GM18907 (cell line): ENCODE measurements around the gene MCM9.

Source experiments
- ATAC-seq: cut with Tn5 transposase; IDR thresholded peaks from one replicate; pipeline ENCODE4 v1.9.1; 2021; ENCODE audit warnings: mild to moderate bottlenecking, moderate library complexity; ENCODE audit not compliant: unreplicated experiment

The MCM9 gene

DNA sequence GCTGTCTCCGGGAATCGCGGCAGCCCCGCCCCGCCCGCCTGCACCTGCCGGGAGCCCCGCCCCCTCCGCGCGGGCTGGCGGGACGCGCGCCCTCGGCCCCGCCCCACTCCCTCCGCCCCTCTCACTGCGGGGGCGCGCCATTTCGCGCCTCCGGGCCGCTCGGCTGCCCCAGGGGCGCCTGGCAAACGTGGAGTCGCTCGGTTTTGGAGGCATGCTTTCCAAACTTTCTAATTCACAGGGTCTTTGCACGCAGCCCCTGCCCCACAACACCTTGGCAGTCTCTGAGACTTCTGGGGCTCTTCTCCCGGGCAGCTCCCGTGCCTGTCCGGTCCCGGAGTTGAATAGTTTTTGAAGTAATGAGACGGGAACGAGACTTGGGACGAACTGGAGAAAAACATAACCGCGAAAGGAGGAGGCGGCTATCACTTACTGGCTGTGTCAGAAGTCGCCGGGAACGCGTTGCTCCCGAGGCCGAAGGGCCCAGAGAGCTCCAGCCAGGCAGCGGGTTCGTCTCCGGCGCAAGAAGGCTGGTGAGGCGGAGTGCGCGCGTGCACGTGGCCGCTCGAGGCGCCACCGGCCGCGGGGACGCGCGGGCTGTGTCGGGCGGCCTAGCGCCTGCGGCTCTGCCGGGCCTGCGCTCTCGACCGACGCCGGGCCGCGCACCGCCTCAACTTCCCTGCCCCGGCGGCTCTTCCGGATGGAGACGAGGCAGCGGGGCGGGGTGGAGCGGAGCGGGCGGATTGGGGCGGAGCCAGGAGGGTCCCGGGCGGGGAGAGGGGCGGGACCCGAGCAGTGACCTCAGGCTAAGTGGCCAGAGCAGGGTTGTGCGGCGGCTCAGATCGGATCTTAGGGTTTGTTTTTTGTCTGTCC, at the start of gene MCM9:
TSS of gene MCM9 (minus strand) at position 699 of the 870 bp plus-strand sequence. CDS start 3,436 bp downstream, outside the sequence.
- ATAC-seq: peak; percentile 96

DNA sequence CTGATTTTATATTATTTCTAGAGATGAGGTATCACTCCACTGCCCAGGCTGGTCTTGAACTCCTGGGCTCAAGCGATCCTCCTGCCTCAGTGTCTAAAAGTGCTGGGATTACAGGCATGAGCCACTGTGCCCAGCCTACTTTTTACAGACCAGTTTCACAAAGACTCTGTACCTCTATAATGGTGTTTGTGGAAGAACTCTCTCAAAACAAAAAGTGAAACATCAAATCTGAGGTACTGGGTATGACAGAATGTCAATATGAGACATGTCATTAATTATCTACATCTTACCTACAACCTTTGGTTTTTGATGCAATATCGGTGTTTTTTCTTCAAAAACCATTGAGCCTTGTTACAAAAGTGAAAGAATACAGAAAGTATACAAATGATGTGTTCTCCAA, 49.4 kb upstream of the MCM9 start:
- ATAC-seq: peak; percentile 63

DNA sequence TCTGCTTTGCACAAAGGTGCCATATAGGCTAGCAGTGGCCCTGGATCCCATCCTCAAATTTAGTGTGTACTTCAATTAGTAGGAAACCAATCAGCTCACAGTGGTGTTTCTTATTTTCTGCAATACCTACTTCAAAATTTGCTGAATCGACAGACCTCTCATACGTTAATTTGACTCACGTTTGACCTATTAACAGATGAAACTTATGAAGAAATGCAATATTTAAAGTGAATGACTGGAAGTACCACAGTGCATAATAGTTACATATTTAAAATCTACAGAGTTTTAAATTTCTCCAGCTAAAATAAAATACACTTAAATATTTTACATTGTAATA, 47.6 kb upstream of the MCM9 start:
- ATAC-seq: no peak

DNA sequence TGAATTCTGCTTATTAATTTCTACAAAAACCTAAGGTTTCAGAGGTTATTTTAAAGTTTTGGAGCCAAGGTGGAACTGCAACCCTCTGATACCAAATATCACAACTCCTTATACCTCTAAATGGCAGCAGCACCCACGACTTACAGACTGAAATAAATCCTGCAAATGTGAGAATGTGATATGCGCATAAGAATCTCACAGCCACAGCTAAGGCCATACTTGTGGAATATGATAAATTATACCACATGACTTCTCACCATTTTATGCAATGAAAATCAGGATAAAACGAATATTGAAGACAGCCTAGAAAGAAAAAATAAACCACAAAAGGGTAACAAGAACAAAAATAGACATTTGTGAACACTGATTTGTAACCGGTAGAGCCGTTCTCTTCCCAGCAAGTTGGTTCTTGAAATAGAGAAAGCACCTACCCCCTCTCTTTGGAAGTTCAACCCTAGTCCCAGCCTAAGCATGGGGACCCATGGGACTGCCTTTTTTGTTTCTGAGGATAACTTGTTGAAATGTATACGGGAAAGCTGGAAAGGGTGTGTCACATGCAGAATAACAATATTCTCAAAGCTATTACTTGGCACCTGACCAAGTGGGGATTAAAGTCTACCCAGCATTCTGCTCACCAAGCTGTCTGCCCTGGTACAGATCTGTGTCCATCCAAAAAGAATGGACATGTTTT, 47.1 kb upstream of the MCM9 start:
- ATAC-seq: no peak

DNA sequence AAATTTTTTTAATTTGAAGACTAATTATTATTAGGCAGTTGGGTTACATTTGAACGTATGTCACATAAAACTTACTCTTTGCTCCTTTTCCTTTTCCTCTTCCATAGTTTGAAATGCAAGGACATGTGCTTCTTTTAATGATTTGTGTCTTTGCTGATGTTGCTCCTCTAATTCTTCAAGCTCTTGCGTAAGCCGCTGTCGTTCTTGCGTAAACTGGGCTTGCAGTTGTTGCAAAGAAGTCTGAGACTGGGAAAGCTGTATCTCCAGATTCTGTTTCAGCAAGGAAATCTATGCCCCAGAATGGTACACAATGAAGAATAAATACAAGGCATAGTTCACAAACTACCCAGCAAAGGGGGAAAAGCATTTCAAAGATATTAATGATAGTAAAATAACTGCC, 45.1 kb upstream of the MCM9 start:
- ATAC-seq: no peak

DNA sequence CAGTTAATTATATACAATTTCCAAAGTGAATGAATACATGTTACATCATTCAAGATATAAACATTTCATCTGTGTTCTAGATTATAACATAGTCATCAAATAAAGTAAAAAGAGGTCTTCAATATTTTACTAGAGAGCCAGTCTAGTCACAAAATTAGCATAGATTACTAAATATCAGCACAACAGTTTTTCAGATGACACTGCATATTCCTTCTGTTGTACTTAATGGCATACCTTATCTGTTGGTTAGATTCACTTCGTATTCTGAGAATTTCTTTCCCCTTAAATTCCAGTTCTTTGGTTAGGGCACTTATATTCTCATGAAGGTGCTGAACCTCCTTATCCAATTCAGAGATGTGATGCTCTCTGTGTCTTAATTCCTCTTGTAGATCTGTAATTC, 39.8 kb upstream of the MCM9 start:
- no peak for ATAC-seq

DNA sequence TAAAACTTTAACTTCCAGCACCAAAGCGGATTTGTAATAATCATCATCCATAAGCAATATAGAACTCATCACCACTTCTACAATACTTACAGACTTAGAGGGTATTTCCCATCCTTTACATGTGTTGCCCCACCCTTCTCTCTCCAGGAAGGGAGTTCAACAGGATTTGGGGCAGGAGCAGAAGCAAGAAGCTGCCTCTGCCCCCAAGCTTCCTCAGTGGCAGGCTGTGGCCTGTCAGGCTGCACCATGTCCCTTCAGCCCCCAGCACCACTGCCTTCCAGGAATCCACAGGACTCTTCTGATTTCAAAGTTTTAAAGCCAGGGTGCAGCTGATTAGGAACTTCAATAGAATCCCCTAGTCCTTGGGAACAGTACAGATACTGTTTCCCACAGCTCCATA, 36.7 kb upstream of the MCM9 start:
- ATAC-seq: no peak

DNA sequence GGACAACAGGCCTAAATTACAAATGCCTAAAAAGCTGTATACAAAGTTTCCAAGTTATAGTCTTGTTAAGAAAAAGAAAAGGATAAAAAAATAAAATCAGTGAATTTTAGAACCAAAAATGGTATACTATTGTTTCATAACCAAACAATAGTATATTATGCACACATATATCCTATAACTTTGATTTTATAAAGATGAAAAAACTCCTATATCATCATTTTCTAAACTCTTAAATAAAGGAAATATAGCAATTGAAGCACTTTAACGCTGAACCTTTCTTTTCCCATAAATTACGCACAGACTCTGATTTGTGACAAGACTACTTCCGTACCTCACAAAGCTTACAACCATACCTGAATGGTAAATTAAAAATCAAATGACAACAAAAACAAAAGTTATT, 35.9 kb upstream of the MCM9 start:
- ATAC-seq: no peak

DNA sequence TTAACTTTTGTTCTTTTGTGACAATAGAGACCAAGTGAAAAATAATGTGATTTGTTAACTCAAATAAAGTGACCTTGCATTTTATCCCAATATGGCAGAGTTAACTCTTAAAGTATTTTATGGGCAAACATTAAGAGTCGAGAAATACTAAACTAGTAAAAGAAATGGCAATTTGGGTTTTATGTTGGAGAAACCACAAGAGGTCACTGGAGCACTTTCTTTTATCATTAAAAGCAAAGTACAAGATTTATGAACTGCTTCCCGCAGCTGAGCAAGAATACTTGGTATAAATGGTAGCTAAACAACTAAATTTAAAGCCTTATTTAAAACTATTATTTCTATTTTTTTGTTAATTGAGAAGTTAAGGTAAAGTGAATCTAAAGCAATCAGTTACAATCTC, 33.5 kb upstream of the MCM9 start:
- no peak for ATAC-seq

DNA sequence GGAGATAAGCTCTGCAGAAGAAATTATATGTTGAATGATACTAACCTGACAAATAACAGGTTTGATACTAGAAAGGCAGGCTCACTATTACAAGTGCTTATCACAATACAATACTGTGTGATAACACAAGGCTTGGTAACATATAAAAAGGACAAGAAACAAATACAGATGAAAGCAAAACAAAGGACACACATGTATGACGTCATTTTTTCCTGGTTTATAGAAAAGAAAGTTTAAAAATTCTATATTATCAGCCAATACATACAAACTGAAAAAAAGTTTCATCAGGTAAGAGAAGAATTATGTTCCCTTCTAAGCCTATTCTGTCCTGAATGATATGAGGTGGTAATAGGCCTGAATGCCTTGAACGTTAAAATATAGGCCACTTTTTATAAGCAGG, 32.3 kb upstream of the MCM9 start:
- ATAC-seq: no peak

DNA sequence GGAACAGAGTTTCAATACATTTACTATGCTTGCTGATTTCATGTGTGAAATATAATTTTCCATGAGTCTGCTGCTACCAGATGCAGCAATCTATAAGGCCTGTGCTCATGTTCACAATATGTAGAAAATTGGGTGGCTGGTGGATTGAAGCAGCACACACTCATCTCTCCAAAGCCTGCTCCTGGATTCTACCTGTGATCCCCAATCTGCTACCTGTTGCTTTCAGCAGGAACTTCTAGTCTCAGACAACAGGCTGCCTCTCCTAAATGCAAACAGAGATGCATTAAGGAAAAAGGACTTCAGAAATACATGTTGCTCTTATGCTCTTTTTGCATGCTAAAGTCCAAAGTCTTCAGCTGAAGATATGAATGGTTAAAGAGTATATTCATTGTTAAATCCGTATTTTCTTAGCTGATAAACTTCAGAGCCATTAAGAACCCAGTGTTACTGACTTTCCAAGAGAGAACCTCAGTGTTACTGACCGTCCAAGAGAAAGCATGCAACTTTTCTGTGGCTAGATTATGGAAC, 30.9 kb upstream of the MCM9 start:
- no peak for ATAC-seq

DNA sequence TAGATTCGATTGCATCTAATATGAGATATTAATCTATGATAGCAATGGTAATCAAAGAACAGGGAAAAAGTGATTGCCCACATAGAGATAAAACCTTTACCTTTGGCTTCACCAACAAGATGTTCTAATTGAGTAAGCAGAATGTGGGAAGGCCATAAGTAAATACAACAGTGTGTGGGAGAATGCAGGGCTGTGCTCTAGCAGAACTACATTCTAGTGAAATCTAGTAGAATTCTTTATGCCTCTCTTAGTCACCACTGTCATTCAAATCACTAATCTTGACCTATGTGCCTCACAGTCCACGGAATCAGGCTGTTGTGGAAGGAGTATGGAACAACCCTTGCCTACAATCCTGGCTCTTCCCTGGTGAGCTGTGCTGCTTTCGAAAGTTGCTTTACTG, 30.4 kb upstream of the MCM9 start:
- ATAC-seq: no peak

DNA sequence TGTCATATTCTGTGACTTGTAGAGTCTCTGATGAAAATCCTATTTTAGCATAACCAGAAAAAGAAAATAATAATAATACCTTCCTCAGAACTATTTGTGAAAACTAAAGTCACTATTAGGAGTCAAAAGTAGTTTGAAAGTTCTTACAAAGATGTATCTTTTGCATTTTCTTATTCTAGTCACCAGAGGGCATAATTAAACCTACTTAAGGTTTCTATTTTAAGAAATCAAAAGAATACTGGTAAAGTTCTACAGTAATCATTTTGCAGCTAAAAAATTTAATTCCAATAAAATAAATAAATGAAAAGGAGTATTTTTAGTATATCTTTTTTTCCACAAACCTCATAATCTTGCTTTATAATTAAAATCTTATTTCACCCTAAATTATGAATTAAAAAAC, 28.0 kb upstream of the MCM9 start:
- ATAC-seq: no peak

DNA sequence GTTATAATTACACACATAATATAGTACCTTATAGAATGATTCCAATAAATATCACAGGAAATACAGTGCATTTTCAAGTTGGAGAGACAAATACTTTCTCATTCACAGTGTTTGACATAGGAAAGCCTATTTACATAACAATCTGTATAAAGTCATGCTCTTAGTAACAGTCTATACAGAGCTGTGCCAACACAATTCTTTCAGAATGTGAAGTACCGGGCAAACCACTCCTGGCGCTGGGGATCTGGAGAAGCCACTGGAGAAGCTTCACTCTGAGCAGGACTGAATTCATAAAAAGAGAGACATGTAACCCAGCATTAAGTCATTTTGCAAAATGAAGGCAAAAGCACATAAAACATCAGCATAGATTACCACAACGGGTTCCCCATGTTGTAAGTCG, 24.9 kb upstream of the MCM9 start:
- no peak for ATAC-seq

DNA sequence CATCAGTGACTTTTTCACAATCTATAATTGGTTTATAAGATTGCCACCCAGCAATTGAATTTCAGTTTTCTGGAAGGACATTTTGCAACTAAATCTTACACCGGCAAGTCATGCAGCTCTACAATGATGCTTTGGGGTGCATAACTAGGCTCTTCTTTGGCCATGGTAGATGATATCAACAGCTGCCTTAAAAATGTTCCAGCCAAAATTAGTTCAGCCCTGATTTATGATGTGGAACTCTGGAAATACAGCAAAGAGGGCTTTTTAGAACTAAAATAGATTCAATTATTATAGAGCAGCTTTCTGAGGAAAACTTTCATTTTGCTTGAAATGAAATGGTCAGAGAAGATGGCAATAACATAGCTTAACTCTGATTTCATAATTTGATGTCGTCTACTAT, 18.4 kb upstream of the MCM9 start:
- ATAC-seq: no peak

DNA sequence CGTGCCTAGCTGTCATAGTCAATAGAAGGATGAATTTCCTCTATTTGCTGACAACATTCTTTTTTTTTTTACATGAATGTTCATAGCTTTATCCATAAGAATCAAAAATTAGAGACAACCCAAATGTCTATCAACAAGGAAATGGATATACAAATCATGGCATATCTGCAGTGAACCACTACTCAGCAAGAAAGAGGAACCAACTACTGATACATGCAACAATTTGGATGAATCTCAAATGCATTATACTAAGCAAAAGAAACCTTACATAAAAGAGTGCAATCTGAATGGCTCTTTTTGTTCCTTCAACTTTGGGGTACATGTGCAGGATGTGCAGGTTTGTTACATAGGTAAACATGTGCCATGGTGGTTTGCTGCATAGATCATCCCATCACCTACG, 17.7 kb upstream of the MCM9 start:
- no peak for ATAC-seq

DNA sequence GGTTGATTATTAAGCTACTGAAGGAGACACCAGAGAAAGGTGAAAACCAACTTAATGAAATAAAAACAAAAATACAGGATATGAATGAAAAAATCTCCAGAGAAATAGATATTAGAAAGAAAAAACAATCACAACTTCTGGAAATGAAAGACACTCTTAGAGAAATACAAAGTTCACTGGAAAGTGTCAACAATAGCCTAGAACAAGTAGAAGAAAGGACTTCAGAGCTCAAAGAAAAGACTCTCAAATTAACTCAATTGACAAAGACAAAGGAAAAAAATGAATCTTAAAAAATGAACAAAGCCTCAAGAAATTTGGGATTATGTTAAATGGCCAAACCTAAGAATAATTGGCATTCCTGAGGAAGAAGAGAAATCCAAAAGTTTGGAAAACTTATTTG, 10.3 kb upstream of the MCM9 start:
- ATAC-seq: no peak

DNA sequence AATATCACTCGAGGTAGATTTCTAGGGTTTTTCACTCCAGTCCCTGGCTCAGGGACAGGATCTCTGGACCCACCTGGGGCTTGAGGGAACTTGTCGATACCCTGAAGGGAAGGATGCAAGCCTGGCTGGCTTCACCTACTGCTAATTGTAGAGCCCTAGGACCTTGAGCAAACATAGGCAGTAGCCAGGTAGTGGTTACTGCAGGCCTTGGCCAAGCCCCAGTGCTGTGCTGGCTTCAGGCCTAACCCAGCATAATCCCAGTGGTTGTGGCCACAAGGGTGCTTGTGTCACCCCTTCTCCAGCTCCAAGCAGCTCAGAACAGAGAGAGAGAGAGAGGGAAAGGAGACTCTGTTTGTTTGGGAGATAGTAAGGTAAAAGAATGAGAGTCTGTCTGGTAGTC, 5.8 kb upstream of the MCM9 start:
- no peak for ATAC-seq

DNA sequence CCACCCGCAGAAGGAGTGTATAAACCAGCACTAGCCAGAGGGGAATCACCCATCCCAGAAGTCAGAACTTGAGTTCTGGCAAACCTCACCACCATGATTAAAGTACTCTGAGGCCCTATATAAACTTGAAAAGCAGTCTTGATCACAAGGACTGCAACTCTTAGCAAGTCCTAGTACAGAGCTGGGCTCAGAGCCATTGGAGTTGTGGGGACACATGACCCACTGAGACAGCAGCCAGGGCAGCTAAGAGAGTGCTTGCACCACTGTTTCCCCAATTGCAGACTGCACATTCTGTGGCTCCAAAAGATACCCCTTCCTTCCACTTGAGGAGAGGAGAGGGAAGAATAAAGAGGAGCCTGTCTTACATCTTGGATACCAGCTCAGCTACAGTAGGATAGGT, 4.7 kb upstream of the MCM9 start:
- no peak for ATAC-seq

DNA sequence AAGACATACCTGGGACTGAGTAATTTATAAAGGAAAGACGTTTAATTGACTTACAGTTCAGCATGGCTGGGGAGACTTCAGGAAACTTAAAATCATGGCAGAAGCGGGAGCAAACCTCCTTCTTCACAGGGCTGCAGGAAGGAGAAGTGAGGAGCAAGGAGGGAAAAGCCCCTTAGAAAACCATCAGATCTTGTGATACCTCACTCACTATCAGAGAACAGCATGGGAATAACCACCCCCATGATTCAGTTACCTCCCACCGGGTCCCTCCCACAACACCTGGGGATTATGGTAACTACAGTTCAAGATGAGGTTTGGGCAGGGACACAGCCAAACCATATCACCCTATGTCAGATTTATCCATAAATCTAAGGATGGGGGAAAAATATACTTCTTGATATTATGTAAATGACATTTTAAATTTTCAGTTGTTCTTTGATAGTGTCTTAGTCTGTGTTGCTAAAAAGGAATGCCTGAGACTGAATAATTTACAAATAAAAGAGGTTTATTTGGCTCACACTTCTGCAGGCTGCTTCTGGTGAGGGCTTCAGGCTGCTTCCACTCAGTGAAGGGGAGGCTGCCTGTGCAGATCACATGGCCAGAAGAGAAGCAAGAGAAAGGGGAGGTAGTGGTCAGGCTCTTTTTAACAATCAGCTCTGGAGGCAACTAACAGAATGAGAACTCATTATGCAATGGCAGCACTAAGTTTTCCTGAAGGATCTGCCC, 1.2 kb upstream of the MCM9 start:
- no peak for ATAC-seq

DNA sequence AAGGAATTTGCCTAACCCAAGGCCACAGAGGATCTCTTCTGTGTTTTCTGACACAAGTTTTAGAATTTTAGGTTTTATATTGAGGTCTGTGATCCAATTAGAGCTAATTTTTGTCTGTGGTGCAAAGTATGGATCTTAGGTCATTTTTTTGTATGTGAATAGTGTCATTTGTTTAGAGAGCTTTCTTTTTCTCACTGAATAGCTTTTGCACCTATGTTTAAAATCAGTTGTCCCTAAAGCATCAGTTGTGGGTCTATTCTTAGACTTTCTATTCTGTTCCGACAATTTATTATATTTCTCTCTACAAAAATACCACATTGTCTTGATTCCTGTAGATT, 341 bp upstream of the MCM9 start:
- peak; percentile 10 for ATAC-seq
